GM19467 (cell line): Measurements from ENCODE around the gene CCDC196.

Experiments used
- ATAC-seq: cut with Tn5 transposase; IDR thresholded peaks from one replicate; pipeline ENCODE4 v1.9.1; 2021; ENCODE audit warnings: mild to moderate bottlenecking, moderate library complexity; ENCODE audit not compliant: unreplicated experiment

The CCDC196 gene

GRCh38 chr14:66485910-66486421 is at the start of gene CCDC196:
Gene CCDC196 (plus strand): TSS chr14:66486371. CDS start chr14:66486503, 132 bp downstream.
- ATAC-seq: no peak

- ATAC-seq: no peak
Observed at GRCh38 chr14:66440801-66441200, 45.4 kb upstream of the CCDC196 start.

- ATAC-seq: no peak
Observed at GRCh38 chr14:66442953-66443571, 43.1 kb upstream of the CCDC196 start.

GRCh38 chr14:66443785-66444184 is 42.4 kb upstream of the CCDC196 start:
- ATAC-seq: no peak

- ATAC-seq: no peak
Observed at GRCh38 chr14:66444271-66444927, 41.8 kb upstream of the CCDC196 start.

- ATAC-seq: no peak
Observed at GRCh38 chr14:66445936-66446335, 40.2 kb upstream of the CCDC196 start.

GRCh38 chr14:66453469-66453868 is 32.7 kb upstream of the CCDC196 start:
- ATAC-seq: no peak

GRCh38 chr14:66459603-66460002 is 26.6 kb upstream of the CCDC196 start:
- ATAC-seq: no peak

GRCh38 chr14:66464261-66464660 is 21.9 kb upstream of the CCDC196 start:
- ATAC-seq: no peak

GRCh38 chr14:66468778-66469367 is 17.3 kb upstream of the CCDC196 start:
- no peak for ATAC-seq

- ATAC-seq: no peak
Observed at GRCh38 chr14:66471584-66471983, 14.6 kb upstream of the CCDC196 start.

- ATAC-seq: no peak
Observed at GRCh38 chr14:66472251-66472650, 13.9 kb upstream of the CCDC196 start.

GRCh38 chr14:66473223-66473622 is 12.9 kb upstream of the CCDC196 start:
- ATAC-seq: no peak

- no peak for ATAC-seq
Observed at GRCh38 chr14:66476964-66477363, 9.2 kb upstream of the CCDC196 start.

GRCh38 chr14:66477567-66477966 is 8.6 kb upstream of the CCDC196 start:
- ATAC-seq: no peak

- ATAC-seq: no peak
Observed at GRCh38 chr14:66482873-66483272, 3.3 kb upstream of the CCDC196 start.

- no peak for ATAC-seq
Observed at GRCh38 chr14:66483322-66483721, 2.8 kb upstream of the CCDC196 start.

- ATAC-seq: no peak
Observed at GRCh38 chr14:66485029-66485428, 1.1 kb upstream of the CCDC196 start.

GRCh38 chr14:66487164-66487563 is 993 bp downstream of the CCDC196 start:
- ATAC-seq: no peak

- ATAC-seq: no peak
Observed at GRCh38 chr14:66490143-66491111, 4.3 kb downstream of the CCDC196 start.

GRCh38 chr14:66493750-66494149 is 7.6 kb downstream of the CCDC196 start:
- ATAC-seq: no peak
